Colon (tissue), 2 donors: ENCODE results near the gene LRRN2.
"Not testable (repeated sequence)": the region's sequence is repeated elsewhere in the genome, so short reads cannot be mapped to it uniquely, and the experiment has no call there.

ENCODE experiments used
- FAIRE-seq: peaks from 2 replicates; lab custom pipeline; 2012; peaks lifted over from hg19 to GRCh38; lab: Jason Lieb, UNC
- donor health status: control.
- donor health status: control.

LRRN2 gene

DNA sequence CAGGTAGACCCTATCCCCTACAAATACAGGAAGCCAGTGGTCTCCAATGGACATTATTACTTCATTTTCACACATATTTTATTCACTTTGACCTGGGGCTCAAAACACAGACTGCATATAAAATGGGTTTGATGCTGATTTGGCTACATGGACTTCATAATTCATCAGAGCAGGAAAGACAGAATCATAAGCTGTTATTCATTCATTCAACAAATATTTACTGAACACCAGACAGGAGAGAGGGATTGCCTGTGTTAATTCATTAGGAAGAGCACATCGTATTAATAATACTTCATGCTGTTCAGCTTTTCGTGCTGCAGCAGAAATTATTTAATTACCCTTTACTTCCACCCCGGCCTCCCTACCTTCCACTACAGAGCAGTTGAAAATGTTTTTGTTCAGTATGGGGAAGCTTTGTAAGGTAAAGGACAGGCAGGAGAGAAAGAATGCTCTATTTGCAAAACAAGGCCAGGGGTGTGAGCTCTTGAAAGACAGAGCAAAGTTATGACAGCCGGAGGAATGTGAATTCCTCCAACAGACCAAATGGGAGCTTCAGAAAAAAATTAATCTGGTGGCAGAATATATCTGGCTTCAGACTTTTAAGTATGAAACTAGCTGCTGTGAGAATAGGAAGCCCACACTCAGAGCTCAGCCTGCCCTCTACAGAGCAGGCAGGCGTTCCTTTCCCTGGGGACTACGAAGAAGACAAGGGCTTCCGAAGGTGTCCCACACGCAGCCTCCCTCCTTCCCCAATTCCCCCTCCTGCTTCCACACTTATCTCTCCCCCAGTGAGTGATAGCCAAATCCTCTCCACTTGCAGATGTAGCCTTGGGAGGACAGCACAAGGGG lies 111.3 kb downstream of the LRRN2 start:
- FAIRE-seq: no peak

GRCh38 chr1:204572923-204573922 lies 112.3 kb downstream of the LRRN2 start:
- FAIRE-seq: no peak

DNA sequence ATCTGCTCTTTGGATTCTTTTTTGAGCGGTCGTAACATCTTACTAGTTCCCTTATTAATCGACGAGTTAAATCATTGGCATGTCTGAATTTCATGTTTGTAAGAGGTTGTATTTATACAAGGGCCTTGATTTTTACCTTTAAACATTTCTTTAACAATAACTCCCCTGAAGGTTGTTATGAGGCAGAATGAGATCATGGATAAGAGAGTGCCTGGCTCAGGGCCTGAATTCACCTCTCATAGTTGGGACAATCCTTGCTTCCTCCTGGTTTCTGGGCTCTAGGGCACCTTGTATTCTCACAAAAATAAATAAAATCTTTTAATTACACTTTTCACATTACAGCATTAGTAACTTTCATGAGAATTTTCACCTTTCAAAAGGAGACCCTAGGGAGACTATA lies 113.9 kb downstream of the LRRN2 start:
- no peak for FAIRE-seq

GRCh38 chr1:204571128-204571527 lies 114.4 kb downstream of the LRRN2 start:
- no peak for FAIRE-seq

- FAIRE-seq: not testable (repeated sequence)
These were observed 115.5 kb downstream of the LRRN2 start for GRCh38 chr1:204570021-204570420.

DNA sequence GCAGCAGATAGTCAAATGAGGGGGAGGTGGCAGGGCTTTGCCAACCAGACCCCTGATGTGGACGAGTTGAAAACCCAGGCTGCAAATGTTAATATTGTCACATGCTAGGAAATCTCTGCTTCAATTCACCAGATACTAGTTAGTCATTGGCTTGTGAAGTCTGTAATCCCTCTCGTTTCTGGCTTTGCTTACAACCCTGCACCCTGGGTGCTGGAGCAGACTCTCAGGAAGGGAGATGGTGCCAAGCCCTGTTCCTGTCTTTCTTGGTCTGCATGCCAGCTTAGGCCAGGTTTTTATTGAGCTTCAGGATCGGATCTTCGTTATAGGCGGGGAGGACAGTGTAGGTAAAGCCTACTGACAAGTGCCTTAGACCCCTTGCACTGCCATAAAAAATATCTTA lies 116.1 kb downstream of the LRRN2 start:
- FAIRE-seq: no peak

DNA sequence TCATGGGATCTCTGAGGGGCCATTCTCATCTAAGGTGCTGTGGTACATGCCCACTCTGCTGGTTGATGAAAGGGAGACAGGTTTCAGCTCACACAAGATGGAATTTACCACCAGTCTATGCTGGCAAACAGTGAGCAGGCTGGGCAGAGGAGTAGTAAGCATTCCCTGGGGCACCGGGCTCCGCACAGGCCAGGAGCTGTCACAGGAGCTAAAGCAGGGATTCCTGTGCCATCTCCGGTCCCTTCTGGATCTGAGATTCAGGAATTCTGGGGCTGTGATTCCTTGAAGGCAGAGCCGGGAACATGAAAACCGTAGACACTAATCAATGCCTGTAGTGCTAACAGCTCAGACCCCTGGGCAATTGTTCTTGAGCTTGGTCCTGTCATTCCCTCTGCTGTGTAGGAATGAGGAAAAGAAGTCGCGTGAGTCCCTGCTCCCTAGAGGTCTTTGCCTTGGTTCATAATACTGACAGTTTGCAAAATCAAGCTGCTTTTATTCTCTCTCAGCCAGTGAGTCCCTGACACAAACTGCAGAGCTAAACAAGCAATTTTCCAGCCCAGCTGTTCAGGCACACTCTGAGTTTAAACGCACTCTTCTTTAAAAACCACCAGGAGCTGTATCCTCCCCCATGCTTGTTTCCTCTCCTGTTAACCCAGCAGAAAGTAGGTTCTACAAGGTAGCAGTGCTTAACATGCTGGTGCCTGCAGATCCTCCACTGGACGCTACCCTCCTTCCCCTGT lies 116.8 kb downstream of the LRRN2 start:
- no peak for FAIRE-seq
